Keratinocyte (primary cell): ENCODE measurements around the gene MAP1LC3A. TPM values are rescaled to one million over a fixed set of nuclear protein-coding genes. Genes with fewer than 3 reads are reported as not detected.

Experiments used
- DNase-seq: peaks from one replicate; pipeline ENCODE4 v3.0.0-alpha.2; 2011; ENCODE audit warnings: low read depth, missing footprints, low spot score
- FAIRE-seq: peaks from 2 replicates; lab custom pipeline; 2011; peaks lifted over from hg19 to GRCh38; lab: Jason Lieb, UNC
- H2AFZ ChIP-seq: 2 replicates; pipeline ENCODE4 v1.6.0; 2012; ENCODE audit warnings: low read length, control low read depth, inconsistent platforms; ENCODE audit not compliant: control insufficient read depth
- H3K27ac ChIP-seq: 2 replicates; pipeline ENCODE4 v1.5.1; 2011; ENCODE audit warnings: low read length; ENCODE audit not compliant: control insufficient read depth, insufficient read depth
- H3K27me3 ChIP-seq: 3 replicates; pipeline ENCODE4 v1.6.0; 2011; ENCODE audit warnings: low read length; ENCODE audit not compliant: control insufficient read depth, insufficient read depth; ENCODE audit errors: extremely low read depth
- H3K36me3 ChIP-seq, 2 experiments: 2 replicates in 1 of 2; 3 replicates in 1 of 2; pipeline ENCODE4 v1.5.1; 2011; ENCODE audit warnings: low read length in 2 of 2, mild to moderate bottlenecking in 1 of 2; ENCODE audit not compliant: control insufficient read depth in 2 of 2, insufficient read depth in 2 of 2; ENCODE audit errors: extremely low read depth in 1 of 2
- H3K4me1 ChIP-seq: 3 replicates; pipeline ENCODE4 v1.5.1; 2011; ENCODE audit warnings: low read length; ENCODE audit not compliant: control insufficient read depth, insufficient read depth; ENCODE audit errors: extremely low read depth
- H3K4me2 ChIP-seq: 3 replicates; pipeline ENCODE4 v1.6.0; 2011; ENCODE audit warnings: low read depth, low read length; ENCODE audit not compliant: control insufficient read depth, insufficient read depth; ENCODE audit errors: extremely low read depth
- H3K4me3 ChIP-seq, 3 experiments: fragments of 200-600 bp in 1 of 3; sonication (generic) in 1 of 3; 2 replicates in 2 of 3; 3 replicates in 1 of 3; pipeline ENCODE4 v1.5.1; 2011 to 2016; ENCODE audit warnings: low read length in 3 of 3, mild to moderate bottlenecking in 3 of 3, control low read depth in 2 of 3, inconsistent platforms in 1 of 3, low read depth in 1 of 3, mixed read lengths in 1 of 3, mixed run types in 1 of 3, moderate library complexity in 1 of 3; ENCODE audit not compliant: control insufficient read depth in 2 of 3, insufficient read depth in 2 of 3; ENCODE audit errors: extremely low read depth in 1 of 3
- H3K79me2 ChIP-seq: 2 replicates; pipeline ENCODE4 v1.6.0; 2012; ENCODE audit warnings: low read length; ENCODE audit not compliant: control insufficient read depth, insufficient read depth
- H3K9ac ChIP-seq: 3 replicates; pipeline ENCODE4 v1.6.0; 2011; ENCODE audit warnings: low read length; ENCODE audit not compliant: control insufficient read depth, insufficient read depth; ENCODE audit errors: extremely low read depth
- H3K9me1 ChIP-seq: 3 replicates; pipeline ENCODE4 v1.6.0; 2011; ENCODE audit warnings: low read length; ENCODE audit not compliant: control insufficient read depth, insufficient read depth; ENCODE audit errors: extremely low read depth
- H3K9me3 ChIP-seq: 2 replicates; pipeline ENCODE4 v1.5.1; 2012; ENCODE audit warnings: low read depth, low read length; ENCODE audit not compliant: control insufficient read depth
- H4K20me1 ChIP-seq: 3 replicates; pipeline ENCODE4 v1.6.0; 2011; ENCODE audit warnings: low read length; ENCODE audit not compliant: control insufficient read depth, insufficient read depth; ENCODE audit errors: extremely low read depth
- CTCF ChIP-seq, 3 experiments: IDR thresholded peaks in 1 of 3; conservative IDR thresholded peaks in 1 of 3; optimal IDR thresholded peaks in 1 of 3; 2 replicates in 2 of 3; 3 replicates in 1 of 3; pipeline versions ENCODE3 to v1.5.1; 2011; ENCODE audit warnings: low read length in 3 of 3, mild to moderate bottlenecking in 3 of 3, moderate library complexity in 2 of 3, control low read depth in 1 of 3, inconsistent platforms in 1 of 3; ENCODE audit not compliant: insufficient read depth in 2 of 3; ENCODE audit errors: extremely low read depth in 1 of 3
- EZH2 ChIP-seq: IDR thresholded peaks from one replicate; pipeline ENCODE4 v1.6.1; 2012; ENCODE audit warnings: inconsistent platforms, mild to moderate bottlenecking, low read length, moderate library complexity
- dilution Hi-C: fragments of 300-500 bp; cut with MboI; formaldehyde crosslinking; loops from one replicate; pipeline ENCODE4 v1.7.0; 2020; ENCODE audit warnings: low sequenced_read_pairs; ENCODE audit not compliant: extremely low pct_ligation_motif_present
- polyA plus RNA-seq, 5 experiments: library from polyadenylated mRNA; depleted of rRNA in 3 of 5; stranded (reverse) in 3 of 5; stranded (forward) in 1 of 5; unstranded in 1 of 5; fragments of >200 nt; gene quantifications; 1 replicate in 1 of 5; 2 replicates in 3 of 5; 3 replicates in 1 of 5; pipeline versions ENCODE4 v1.2.1 to v1.2.3, GENCODE V29; 2011 to 2012; ENCODE audit warnings: missing spikeins in 2 of 5, low read depth in 1 of 5, low replicate concordance in 1 of 5

MAP1LC3A gene
- polyA plus RNA-seq, 1 donor (not counting 4 experiments of a cell fraction or from before 2014, with no cell fraction given): 1.7 TPM

- Histone ChIP-seq H3K27me3 (no peaks in the 10 kb centered on the region), H3K9ac (no peak overlapping the region), H3K36me3 (peaks cover 55 to 69% of the 10 kb centered on the region in 2 experiments), H3K4me3 (no peak overlapping the region), H3K4me2 (no peak overlapping the region), H3K27ac (no peak overlapping the region), H2AFZ (no peak overlapping the region), H3K9me3 (no peaks in the 10 kb centered on the region), H4K20me1 (peaks cover 13% of the 10 kb centered on the region), H3K79me2 (peaks cover 2% of the 10 kb centered on the region), H3K4me1 (no peaks in the 10 kb centered on the region), H3K9me1 (peaks cover 3% of the 10 kb centered on the region)
- dilution Hi-C loops: no loop called here
- DNase-seq (no peak), FAIRE-seq (no peak)
- TF ChIP-seq EZH2: no peak
- TF ChIP-seq CTCF (optimal IDR thresholded peaks at IDR 0.05 in 1 of 3, IDR thresholded peaks at IDR 0.05 in 1 of 3, conservative IDR thresholded peaks at IDR 0.05 in 1 of 3; ENCODE audit: extremely low read depth in 1 of 3, insufficient read depth in 2 of 3, low read length in 3 of 3): peak; percentile 28 to 72 (median 36)
Observed at GRCh38 chr20:34536798-34537394, 21.6 kb upstream of the MAP1LC3A start.

DNA sequence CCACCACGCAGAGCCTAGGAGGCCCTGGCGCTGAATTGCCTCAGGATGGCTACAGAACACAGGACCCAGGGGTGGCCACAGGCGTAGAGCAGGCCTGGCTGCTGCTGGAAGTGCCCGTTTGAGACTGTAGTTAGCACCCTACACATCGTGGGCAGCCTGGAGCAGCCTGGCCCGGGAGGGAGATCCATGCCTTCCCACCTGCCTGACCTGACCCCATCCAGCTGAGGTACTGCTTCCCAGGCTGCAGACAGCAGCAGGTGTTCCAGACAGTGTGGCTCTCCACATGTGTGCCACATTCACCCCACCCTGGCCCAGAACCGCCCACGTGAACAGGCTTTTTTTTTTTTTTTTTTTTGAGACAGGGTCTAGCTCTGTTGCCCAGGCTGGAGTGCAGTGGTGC lies 20.9 kb upstream of the MAP1LC3A start:
- dilution Hi-C loops: no loop called here
- peaks cover 12% of the 10 kb centered on the region for H4K20me1 ChIP-seq
- H3K36me3 ChIP-seq: peaks cover 53 to 63% of the 10 kb centered on the region in 2 experiments

More for the DNA sequence above, 20.9 kb upstream of the MAP1LC3A start:
- Histone ChIP-seq H3K4me1 (no peaks in the 10 kb centered on the region), H2AFZ (no peak overlapping the region), H3K9me3 (no peaks in the 10 kb centered on the region), H3K9me1 (peaks cover 3% of the 10 kb centered on the region), H3K27me3 (no peaks in the 10 kb centered on the region), H3K9ac (no peak overlapping the region), H3K79me2 (peaks cover 2% of the 10 kb centered on the region), H3K4me3 (no peak overlapping the region), H3K27ac (no peak overlapping the region), H3K4me2 (no peak overlapping the region)
- DNase-seq (no peak), FAIRE-seq (no peak)
- TF ChIP-seq EZH2 (no peak), CTCF (optimal IDR thresholded peaks at IDR 0.05 in 1 of 3, IDR thresholded peaks at IDR 0.05 in 1 of 3, conservative IDR thresholded peaks at IDR 0.05 in 1 of 3; ENCODE audit: extremely low read depth in 1 of 3, insufficient read depth in 2 of 3, low read length in 3 of 3) (no peak)
